NCI-H1048 (cell line): ENCODE data around the gene BRDT.

Experiments
- DNase-seq: peaks from one replicate; lab custom pipeline; 2025; lab: John Stamatoyannopoulos, UW

BRDT gene

DNA sequence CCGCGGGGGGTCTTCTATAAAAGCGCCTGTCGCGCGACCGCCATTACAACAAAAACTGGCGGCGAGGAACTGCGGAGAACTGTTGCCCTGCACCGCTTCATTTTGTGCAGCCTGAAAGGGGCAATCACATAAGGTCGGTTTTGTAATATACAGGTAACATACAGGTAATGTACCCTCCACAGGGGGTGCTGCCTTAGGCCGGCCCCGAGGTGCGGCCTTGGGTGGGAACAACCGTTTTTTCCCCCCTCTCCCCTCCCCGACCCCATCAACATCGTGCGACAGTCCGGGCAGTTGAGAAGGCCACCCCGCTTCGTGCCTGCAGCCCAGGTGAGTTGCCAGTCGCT is at the start of gene BRDT:
TSS of gene BRDT (plus strand) at position 46 of the 344 bp plus-strand sequence. CDS start 13,354 bp downstream, outside the sequence.
- no peak for DNase-seq

DNA sequence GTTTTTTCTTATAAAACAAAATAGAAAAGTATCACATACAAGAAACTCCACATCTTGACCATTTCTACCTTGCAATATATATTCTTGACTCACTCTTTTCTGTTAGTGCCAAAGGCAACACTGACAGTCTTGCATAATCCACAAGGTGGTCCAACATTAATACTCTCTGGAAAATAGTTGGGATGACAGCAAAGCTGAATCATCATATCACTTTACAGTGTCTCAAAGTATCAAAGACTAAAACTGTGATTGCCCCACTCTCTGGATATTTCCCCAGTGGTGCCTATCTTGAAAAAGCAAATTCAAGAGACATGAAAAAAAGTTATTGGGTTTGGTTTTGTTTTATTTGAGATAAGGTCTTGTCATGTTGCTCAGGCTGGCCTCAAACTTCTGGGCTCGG is 48.6 kb upstream of the BRDT start:
- no peak for DNase-seq

DNA sequence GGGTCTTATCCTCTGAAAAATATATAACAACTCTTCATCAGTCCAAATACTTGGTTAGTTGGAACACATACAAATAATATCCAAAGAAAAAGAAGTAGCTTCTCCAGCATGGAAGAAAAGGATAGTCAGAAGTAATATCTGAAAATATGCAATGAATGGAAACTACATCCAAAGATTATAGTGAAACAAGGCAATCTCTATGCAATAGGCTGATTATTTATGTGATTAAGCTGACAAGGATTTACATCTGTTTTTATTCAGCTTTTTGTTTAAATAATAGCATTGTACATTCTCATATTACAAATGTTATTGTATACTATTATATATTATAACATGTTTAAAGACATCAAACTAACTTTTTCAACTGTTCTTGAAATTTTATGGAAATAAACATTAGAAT is 48.0 kb upstream of the BRDT start:
- DNase-seq = no peak

GRCh38 chr1:91912266-91912665 is 36.9 kb upstream of the BRDT start:
- DNase-seq = no peak

DNA sequence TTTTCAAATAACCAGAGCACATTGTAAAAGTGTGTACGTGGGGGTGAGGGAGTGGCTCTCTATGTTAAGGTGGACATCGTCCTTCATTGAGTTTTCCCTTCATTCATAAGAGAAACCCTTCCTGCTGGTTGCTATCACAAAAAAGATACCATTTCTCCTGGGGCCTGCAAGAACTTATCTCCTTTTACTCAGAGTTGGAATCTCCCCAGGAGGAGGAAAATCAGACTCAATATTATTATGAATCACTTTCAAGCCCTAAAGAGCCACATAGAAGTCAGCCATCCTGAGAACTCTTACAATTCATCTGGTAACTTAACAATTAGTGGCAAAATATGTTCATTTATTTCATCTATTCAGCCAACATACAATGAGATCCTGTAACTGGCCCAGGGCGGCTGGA is 36.2 kb upstream of the BRDT start:
- no peak for DNase-seq

GRCh38 chr1:91916046-91916445 is 33.2 kb upstream of the BRDT start:
- no peak for DNase-seq

DNA sequence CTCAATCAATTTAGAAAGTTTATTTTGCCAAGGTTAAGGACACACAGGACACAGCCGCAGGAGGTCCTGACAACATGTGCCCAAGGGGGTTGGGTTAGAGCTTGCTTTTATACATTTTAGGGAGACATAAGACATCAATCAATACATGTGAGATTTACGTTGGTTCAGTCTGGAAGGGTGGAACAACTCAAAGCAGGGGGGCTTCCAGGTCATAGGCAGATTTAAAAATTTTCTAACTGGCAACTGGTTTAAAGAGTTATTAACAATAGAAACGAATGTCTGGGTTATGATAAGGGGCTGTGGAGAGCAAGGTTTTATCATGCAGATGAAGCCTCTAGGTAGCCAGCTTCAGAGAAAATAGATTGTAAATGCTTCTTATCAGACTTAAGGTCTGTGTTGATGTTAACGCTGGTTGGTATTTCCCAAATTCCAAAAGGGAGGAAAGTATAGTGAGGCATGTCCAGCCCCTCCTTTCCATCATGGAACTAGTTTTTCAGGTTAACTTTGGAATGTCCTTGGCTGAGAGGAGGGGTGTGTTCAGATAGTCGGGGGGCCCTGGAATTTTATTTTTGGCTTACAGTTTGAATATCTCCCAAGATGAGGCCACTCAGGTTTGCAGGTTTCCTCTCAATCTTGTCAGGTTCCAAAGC is 32.3 kb upstream of the BRDT start:
- no peak for DNase-seq

- DNase-seq = no peak
These were observed 29.2 kb upstream of the BRDT start for GRCh38 chr1:91919962-91920361.

DNA sequence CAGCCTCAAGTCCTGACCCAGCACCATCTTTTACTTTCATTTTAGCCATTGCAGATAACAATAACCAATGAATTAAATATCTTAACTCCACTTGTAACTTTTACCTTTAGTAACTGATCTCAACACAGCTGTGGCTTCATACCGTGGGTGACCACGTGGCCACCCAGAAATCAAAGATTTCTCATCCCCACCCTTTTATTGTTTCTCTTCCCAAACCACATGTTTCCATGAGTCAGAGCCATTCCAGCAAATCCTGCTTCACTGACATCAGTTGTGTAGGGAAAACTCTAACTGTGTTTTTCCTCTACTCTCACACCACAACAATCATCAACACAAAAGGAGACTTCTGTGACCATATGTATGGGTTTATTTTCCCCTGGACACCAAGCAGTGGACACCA is 25.1 kb upstream of the BRDT start:
- DNase-seq = no peak

DNA sequence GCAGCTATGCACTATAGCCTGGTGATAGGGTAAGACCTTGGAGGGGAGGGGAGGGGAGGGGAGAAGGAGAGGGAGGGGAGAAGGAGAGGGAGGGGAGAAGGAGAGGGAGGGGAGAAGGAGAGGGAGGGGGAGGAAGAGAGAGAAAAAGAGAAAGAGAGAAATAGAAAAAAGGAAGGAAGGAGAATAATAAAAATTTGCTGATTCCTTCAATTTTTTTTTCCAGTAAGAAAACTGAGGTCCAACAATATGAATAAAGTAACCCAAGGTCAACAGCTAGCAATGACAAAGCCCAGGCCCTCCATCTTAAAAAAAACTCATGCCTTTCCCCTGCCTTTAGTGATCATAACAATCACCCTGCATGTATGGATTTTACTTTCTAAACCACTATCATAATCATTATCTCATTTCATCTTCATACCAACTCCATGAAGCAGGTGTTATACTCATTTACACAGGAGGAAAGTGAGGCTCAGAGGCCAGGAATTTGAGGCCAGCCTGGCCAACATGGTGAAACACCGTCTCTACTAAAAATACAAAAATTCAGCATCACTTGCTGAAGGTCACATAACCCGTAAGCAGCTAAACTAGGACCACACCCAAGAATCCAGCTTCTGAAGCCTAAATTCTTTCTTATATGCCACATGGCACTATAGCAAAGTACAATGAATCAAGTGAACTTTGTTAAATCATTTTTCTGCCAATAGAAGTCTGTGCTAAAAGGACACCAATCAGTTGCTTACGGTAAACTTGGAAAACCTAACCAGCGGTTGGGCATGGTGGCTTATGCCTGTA is 23.4 kb upstream of the BRDT start:
- no peak for DNase-seq

DNA sequence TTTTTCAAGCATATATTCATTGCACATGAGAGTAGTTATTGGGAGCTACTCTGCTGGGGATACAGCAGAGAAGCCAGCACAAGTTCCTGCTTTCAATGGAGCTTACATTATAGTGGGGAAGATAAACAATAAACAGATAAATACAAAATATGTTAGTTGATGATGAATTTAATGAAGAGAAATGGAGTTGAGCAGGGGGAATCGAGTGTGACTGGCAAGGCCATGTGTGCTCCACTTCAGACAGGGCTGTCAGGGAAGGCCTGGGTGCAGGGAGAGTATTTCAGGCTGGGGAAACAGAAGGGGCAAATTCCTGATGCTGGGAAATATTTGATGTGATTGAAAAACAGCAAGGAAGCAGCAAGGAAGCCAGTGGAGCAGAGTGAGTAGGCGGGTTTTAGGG is 21.2 kb upstream of the BRDT start:
- DNase-seq = no peak

GRCh38 chr1:91929250-91929649 is 20.0 kb upstream of the BRDT start:
- no peak for DNase-seq

DNA sequence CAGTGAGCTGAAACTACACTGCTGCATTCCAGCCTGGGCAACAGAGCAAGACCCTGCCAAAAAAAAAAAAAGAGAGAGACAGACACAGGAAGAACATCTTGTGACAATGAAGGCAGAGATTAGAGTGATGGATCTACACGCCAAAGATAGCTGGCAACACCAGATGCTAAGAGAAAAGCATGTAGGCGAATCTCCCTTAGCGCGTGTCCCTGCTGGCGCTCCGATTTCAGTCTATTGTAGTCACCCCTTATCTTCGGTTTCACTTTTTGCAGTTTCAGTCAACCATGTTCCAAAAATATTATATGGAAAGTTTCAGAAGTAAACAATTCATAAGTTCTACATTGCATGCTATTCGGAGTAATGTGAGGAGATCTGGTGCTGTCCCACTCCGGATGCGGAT is 11.6 kb upstream of the BRDT start:
- DNase-seq = no peak

GRCh38 chr1:91940496-91940895 is 8.7 kb upstream of the BRDT start:
- no peak for DNase-seq

GRCh38 chr1:91944087-91944486 is 5.1 kb upstream of the BRDT start:
- DNase-seq = no peak

DNA sequence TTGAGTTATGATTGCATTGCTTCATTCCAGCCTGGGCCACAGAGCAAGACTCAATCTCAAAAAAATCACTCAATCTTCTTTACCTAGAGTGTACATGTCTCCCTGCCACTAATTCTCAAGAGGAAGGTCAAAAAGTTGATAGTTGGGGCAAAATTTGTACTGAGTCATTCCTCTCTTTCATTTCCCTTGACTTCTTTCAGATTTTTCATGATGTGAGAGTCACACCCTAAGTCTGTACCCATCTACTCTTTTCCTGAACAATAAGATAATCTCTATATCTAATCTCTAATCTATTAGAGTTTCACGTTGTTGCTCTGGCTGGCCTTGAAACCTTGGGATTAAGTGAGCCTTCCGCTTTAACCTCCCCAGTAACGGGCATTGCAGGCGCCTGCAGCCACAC is 1.1 kb upstream of the BRDT start:
- no peak for DNase-seq

- DNase-seq = no peak
These were observed 473 bp upstream of the BRDT start for GRCh38 chr1:91948501-91949355.

DNA sequence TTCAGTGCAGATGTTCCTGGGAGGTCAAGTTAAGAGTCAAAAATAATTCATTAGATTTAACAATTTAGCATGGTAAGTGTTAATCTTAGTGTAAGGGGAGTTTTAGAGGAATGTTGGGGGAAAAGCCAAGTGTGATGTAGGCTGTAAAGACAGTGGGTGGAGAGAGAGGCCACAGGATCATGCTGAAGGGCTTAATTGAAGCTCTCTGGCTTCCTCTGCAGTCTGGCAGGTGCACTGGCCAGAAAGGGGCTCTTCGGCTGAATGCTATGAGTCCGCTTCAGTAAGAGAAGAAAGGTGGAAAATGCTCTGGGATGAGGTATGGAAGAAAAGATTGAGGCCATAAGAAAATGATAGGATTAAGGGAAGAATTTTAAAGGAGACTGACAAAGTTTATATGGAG is 3.0 kb downstream of the BRDT start:
- no peak for DNase-seq

- DNase-seq = no peak
These were observed 9.7 kb downstream of the BRDT start for GRCh38 chr1:91958926-91959325.

- no peak for DNase-seq
These were observed 19.1 kb downstream of the BRDT start for GRCh38 chr1:91968334-91968733.

DNA sequence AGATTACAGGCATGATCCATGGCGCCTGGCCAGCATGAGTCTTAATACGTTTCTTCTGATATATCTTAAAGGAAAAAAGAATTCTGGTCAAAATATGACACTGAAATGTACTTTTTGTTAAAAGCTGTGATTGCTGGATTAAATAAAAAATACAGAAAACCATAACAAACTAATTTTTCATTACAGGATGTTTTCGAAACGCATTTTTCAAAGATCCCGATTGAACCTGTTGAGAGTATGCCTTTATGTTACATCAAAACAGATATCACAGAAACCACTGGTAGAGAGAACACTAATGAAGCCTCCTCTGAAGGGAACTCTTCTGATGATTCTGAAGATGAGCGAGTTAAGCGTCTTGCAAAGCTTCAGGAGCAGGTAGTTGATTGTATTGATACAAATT is 30.2 kb downstream of the BRDT start:
- no peak for DNase-seq

- no peak for DNase-seq
These were observed 31.5 kb downstream of the BRDT start for GRCh38 chr1:91980663-91981062.

DNA sequence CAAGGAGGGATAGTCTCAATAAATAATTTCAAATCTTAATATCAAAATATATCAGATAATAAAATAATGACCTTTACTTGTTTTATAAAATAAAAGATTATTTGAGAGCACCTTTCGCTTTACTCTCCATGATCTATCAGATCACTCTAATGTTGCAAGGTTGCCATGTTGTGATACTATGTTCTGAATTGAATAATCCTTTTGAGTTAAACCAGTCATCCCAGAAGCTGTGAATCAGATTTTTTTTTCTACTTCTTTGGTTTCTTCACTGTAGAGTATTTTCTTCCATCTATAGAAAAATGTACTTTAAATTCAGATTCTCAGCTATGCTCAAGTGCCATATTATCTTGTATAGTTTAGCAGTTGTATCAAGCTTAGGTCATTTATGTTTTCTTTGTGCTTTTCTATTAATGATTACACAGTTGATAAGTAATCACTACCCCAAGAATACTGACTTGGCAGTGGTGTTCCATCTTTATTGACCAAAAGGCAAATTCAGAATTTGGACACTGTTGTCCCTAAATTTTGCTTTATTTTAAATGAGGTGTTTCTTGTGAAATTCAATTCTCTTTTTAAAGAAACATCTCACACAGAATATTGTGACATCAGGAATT is 32.9 kb downstream of the BRDT start:
- no peak for DNase-seq
